GM12878 (cell line): ENCODE measurements around the gene DNAH11. TPM values are rescaled to one million over a fixed set of nuclear protein-coding genes. Genes with fewer than 3 reads are reported as not detected.

Experiments used
- ATAC-seq: fragments of 200-7000 bp; cut with Tn5 transposase; 3 replicates; pipeline ENCODE4 v1.9.1; 2020; ENCODE audit warnings: mild to moderate bottlenecking, moderate library complexity
- BruUV-seq: library from RNA; stranded (reverse); fragments of 400-500 nt; replicated peaks from 2 replicates; lab custom pipeline; 2021; lab: Mats Ljungman, UMichigan
- CTCF ChIA-PET: fragments of 300-600 bp; sonication (Branson Sonifier 250); formaldehyde crosslinking; extraction: SDS; loops from one replicate; lab custom pipeline; 2021; ENCODE audit warnings: inconsistent platforms; lab: Yijun Ruan, JAX
- POLR2A ChIA-PET: fragments of 350-600 bp; formaldehyde crosslinking; extraction: SDS; loops from one replicate; lab custom pipeline; 2021; ENCODE audit warnings: inconsistent platforms; lab: Charles Lee
- RAD21 ChIA-PET: fragments of 300-600 bp; sonication (Branson Sonifier 250); formaldehyde crosslinking; loops from one replicate; lab custom pipeline; 2023; ENCODE audit warnings: antibody characterized with exemption; ENCODE audit not compliant: unreplicated experiment; lab: Charles Lee
- SMC1A ChIA-PET: fragments of 300-600 bp; sonication (Branson Sonifier 250); formaldehyde crosslinking; loops from one replicate; lab custom pipeline; 2023; ENCODE audit not compliant: unreplicated experiment, uncharacterized antibody; lab: Charles Lee
- DNase-seq: peaks from one replicate; pipeline ENCODE4 v3.0.0-alpha.2; 2011; ENCODE audit warnings: low read depth, low spot score
- FAIRE-seq: peaks from 3 replicates; lab custom pipeline; 2011; peaks lifted over from hg19 to GRCh38; lab: Jason Lieb, UNC
- H2AFZ ChIP-seq: 2 replicates; pipeline ENCODE4 v1.6.0; 2011; ENCODE audit warnings: low read depth, low read length, control low read depth; ENCODE audit not compliant: control insufficient read depth
- H3K27ac ChIP-seq: 2 replicates; pipeline ENCODE4 v1.5.1; 2011; ENCODE audit warnings: control low read depth; ENCODE audit not compliant: control insufficient read depth, insufficient read depth
- H3K27me3 ChIP-seq, 2 experiments: replicated peaks in 1 of 2; 2 replicates each; pipeline versions ENCODE4 v1.6.0 to v1.6.1; 2011; ENCODE audit warnings: low read length in 1 of 2; ENCODE audit not compliant: control insufficient read depth in 2 of 2, insufficient read depth in 2 of 2
- H3K36me3 ChIP-seq, 2 experiments: 2 replicates each; pipeline ENCODE4 v1.5.1; 2011; ENCODE audit warnings: low read length in 1 of 2; ENCODE audit not compliant: control insufficient read depth in 2 of 2, insufficient read depth in 2 of 2
- H3K4me1 ChIP-seq: 2 replicates; pipeline ENCODE4 v1.6.1; 2011; ENCODE audit warnings: mild to moderate bottlenecking, low read length, moderate library complexity, mixed read lengths; ENCODE audit not compliant: control insufficient read depth, insufficient read depth
- H3K4me2 ChIP-seq: 2 replicates; pipeline ENCODE4 v1.6.0; 2011; ENCODE audit warnings: control low read depth; ENCODE audit not compliant: control insufficient read depth, insufficient read depth
- H3K4me3 ChIP-seq: fragments of 200-600 bp; sonication (generic); 2 replicates; pipeline ENCODE4 v1.5.1; 2016
- H3K79me2 ChIP-seq: 2 replicates; pipeline ENCODE4 v1.6.0; 2011; ENCODE audit warnings: low read length; ENCODE audit not compliant: control insufficient read depth, insufficient read depth
- H3K9ac ChIP-seq: 2 replicates; pipeline ENCODE4 v1.8.0; 2011; ENCODE audit warnings: low read length, control low read depth, mixed read lengths; ENCODE audit not compliant: control insufficient read depth, insufficient read depth
- H3K9me3 ChIP-seq: replicated peaks from 3 replicates; pipeline ENCODE4 v1.5.1; 2011; ENCODE audit warnings: mild to moderate bottlenecking, low read length; ENCODE audit not compliant: control insufficient read depth, insufficient read depth
- H4K20me1 ChIP-seq: 2 replicates; pipeline ENCODE4 v1.6.0; 2011; ENCODE audit not compliant: control insufficient read depth, insufficient read depth
- EGR1 ChIP-seq, 2 experiments: IDR thresholded peaks; 1 replicate in 1 of 2; 2 replicates in 1 of 2; pipeline ENCODE4 v1.6.1; 2011 to 2012; ENCODE audit warnings: low read depth in 2 of 2, low read length in 2 of 2, borderline replicate concordance in 1 of 2, mild to moderate bottlenecking in 1 of 2, moderate library complexity in 1 of 2
- ESRRA ChIP-seq: IDR thresholded peaks from 2 replicates; pipeline ENCODE4 v1.6.1; 2012; ENCODE audit warnings: mild to moderate bottlenecking, low read length, improper control_type of control experiment
- GATAD2B ChIP-seq: fragments of 450-650 bp; conservative IDR thresholded peaks from 2 replicates; pipeline ENCODE4 v1.6.1; 2017; ENCODE audit warnings: low read depth, mild to moderate bottlenecking, moderate library complexity
- MYB ChIP-seq: fragments of 150-350 bp; IDR thresholded peaks from 2 replicates; pipeline ENCODE4 v1.6.1; 2014; ENCODE audit warnings: mild to moderate bottlenecking, low read depth, low read length, borderline replicate concordance
- SIX5 ChIP-seq: IDR thresholded peaks from 2 replicates; pipeline ENCODE4 v1.6.1; 2011; ENCODE audit warnings: mild to moderate bottlenecking, low read depth, low read length, moderate library complexity; ENCODE audit not compliant: severe bottlenecking
- SREBF2 ChIP-seq: IDR thresholded peaks from 2 replicates; pipeline ENCODE4 v1.6.1; 2012; ENCODE audit warnings: mild to moderate bottlenecking, low read length
- WGBS: methylation state at CpG from one replicate; pipeline ENCODE4 v1.1.6; 2016; ENCODE audit warnings: low lambda C conversion rate; ENCODE audit not compliant: insufficient replicate concordance, insufficient coverage; ENCODE audit errors: missing lambda C conversion rate; 5-methylcytosine and 5-hydroxymethylcytosine counted together
- in situ Hi-C: fragments of 300-500 bp; cut with MboI; formaldehyde crosslinking; loops from 9 replicates; pipeline ENCODE4 v1.14.3; 2018; ENCODE audit warnings: mixed read lengths
- intact Hi-C: fragments of 100-400 bp; cut with micrococcal nuclease; formaldehyde crosslinking; loops from one replicate; pipeline ENCODE4 v1.14.2; 2022; ENCODE audit not compliant: unreplicated experiment
- polyA plus RNA-seq, 11 experiments: library from polyadenylated mRNA; depleted of rRNA in 4 of 11; unstranded in 6 of 11; stranded (reverse) in 5 of 11; fragments of >200 nt; fragmentation: Nextera tagmentation in 4 of 11; fragmentation: Illumina TruSeq in 1 of 11; extraction: Ambion mirVana in 4 of 11; extraction: Trizol in 1 of 11; gene quantifications; 1 replicate in 1 of 11; 2 replicates in 10 of 11; pipeline versions ENCODE4 v1.2.1 to v1.2.3, GENCODE V29; 2011 to 2016; ENCODE audit warnings: inconsistent platforms in 2 of 11, missing spikeins in 2 of 11, low read depth in 1 of 11
- total RNA-seq, 4 experiments: library from RNA; depleted of rRNA in 3 of 4; stranded (reverse); fragments of >200 nt in 3 of 4; fragmentation: Illumina TruSeq in 1 of 4; extraction: Trizol in 1 of 4; gene quantifications; 2 replicates each; pipeline versions ENCODE4 v1.2.1 to v1.2.3, GENCODE V29; 2013 to 2021
- TF ChIP-seq, protein P1 (sequence below): fragments of 450-650 bp; IDR thresholded peaks from 2 replicates; pipeline ENCODE4 v1.6.1; 2017; ENCODE audit warnings: mild to moderate bottlenecking
- TF ChIP-seq, protein P2 (sequence below): IDR thresholded peaks from 2 replicates; pipeline ENCODE4 v1.6.1; 2011; ENCODE audit warnings: mild to moderate bottlenecking, low read depth, low read length, moderate library complexity; ENCODE audit not compliant: insufficient replicate concordance

Gene DNAH11
- total and polyA plus RNA-seq, 10 of the 15 experiments (the other 5 are each of a cell fraction or from before 2014, with no cell fraction given): 0.03 to 0.56 (median 0.10) TPM

DNA sequence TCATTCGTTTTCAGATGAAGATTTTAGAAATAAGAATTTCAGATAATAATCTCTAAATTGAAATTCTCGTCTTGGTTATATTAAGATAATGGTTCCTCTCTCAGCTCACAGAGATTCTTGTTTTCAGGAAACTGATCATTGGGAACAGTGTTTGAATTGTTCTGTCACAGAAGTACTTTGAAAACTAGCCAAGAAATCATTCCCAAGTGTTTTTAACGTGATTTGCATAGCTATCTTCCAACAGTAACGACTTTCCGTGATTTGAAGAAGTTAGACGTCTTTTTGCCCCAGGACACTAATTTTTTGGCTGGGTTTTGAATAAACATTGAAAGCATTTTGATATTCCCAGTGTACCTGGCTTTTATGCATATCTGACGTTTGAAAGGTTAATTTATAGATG lies 286.9 kb downstream of the DNAH11 start:
- no peak overlapping the region for H3K4me2 ChIP-seq
- H4K20me1 ChIP-seq: no peaks in the 10 kb centered on the region
- CTCF ChIA-PET: interaction anchor here (1.2 kb wide), 1 partner anchor 41 kb away, joined by 3 read pairs; no protein-coding TSS in a partner anchor
- no peaks in the 10 kb centered on the region for H3K9me3 ChIP-seq
- intact Hi-C loops (no loop called here), in situ Hi-C loops (no loop called here)
- H3K27ac ChIP-seq: no peak overlapping the region
- no peak overlapping the region for H3K4me3 ChIP-seq
- DNase-seq (no peak), ATAC-seq (no peak), FAIRE-seq (no peak)
- no peak overlapping the region for H2AFZ ChIP-seq
- RAD21 ChIA-PET: no interaction called here
- BruUV-seq: no TSS peak
- TF ChIP-seq ESRRA (no peak), SIX5 (no peak), GATAD2B (no peak), MYB (no peak), SREBF2 (no peak), EGR1 (IDR thresholded peaks at IDR 0.05; ENCODE audit: borderline replicate concordance in 1 of 2, low read depth in 2 of 2, low read length in 2 of 2) (no peak)
- TF ChIP-seq, protein P1, sequence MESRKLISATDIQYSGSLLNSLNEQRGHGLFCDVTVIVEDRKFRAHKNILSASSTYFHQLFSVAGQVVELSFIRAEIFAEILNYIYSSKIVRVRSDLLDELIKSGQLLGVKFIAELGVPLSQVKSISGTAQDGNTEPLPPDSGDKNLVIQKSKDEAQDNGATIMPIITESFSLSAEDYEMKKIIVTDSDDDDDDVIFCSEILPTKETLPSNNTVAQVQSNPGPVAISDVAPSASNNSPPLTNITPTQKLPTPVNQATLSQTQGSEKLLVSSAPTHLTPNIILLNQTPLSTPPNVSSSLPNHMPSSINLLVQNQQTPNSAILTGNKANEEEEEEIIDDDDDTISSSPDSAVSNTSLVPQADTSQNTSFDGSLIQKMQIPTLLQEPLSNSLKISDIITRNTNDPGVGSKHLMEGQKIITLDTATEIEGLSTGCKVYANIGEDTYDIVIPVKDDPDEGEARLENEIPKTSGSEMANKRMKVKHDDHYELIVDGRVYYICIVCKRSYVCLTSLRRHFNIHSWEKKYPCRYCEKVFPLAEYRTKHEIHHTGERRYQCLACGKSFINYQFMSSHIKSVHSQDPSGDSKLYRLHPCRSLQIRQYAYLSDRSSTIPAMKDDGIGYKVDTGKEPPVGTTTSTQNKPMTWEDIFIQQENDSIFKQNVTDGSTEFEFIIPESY: no peak
- TF ChIP-seq, protein P2, sequence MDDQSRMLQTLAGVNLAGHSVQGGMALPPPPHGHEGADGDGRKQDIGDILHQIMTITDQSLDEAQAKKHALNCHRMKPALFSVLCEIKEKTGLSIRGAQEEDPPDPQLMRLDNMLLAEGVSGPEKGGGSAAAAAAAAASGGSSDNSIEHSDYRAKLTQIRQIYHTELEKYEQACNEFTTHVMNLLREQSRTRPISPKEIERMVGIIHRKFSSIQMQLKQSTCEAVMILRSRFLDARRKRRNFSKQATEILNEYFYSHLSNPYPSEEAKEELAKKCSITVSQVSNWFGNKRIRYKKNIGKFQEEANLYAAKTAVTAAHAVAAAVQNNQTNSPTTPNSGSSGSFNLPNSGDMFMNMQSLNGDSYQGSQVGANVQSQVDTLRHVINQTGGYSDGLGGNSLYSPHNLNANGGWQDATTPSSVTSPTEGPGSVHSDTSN: no peak
- no peak overlapping the region for H3K9ac ChIP-seq
- no peaks in the 10 kb centered on the region for H3K36me3 ChIP-seq
- H3K4me1 ChIP-seq: no peaks in the 10 kb centered on the region
- H3K27me3 ChIP-seq: no peaks in the 10 kb centered on the region; a peak in 1 of 4 replicates
- WGBS: 40% methylated on average over 7 of the region's 7 CpGs
- SMC1A ChIA-PET: no interaction called here
- H3K79me2 ChIP-seq: no peaks in the 10 kb centered on the region
- POLR2A ChIA-PET: no interaction called here
